Neural crest cell (in vitro differentiated cells): ENCODE results near the gene LEMD1. TPM values are rescaled to one million over a fixed set of nuclear protein-coding genes. Genes with fewer than 3 reads are reported as not detected.
A peak's percentile ranks its signal among the peaks of the same experiment; 100 is the strongest.

Experiments
- DNase-seq: peaks from one replicate; pipeline ENCODE4 v3.0.0; 2021; ENCODE audit warnings: low read depth, mixed read lengths, low spot score
- H3K27ac Mint-ChIP-seq: one replicate; pipeline ENCODE4 v1.8.0; 2021; ENCODE audit warnings: mild to moderate bottlenecking, mixed read lengths; ENCODE audit not compliant: unreplicated experiment
- H3K27me3 Mint-ChIP-seq: 2 replicates; pipeline ENCODE4 v1.8.0; 2021; ENCODE audit warnings: low read depth, mild to moderate bottlenecking, mixed read lengths
- H3K36me3 Mint-ChIP-seq: 2 replicates; pipeline ENCODE4 v1.8.0; 2021; ENCODE audit warnings: low read depth, mild to moderate bottlenecking, mixed read lengths
- H3K4me1 Mint-ChIP-seq: 2 replicates; pipeline ENCODE4 v1.8.0; 2021; ENCODE audit warnings: mixed read lengths
- H3K4me3 Mint-ChIP-seq: one replicate; pipeline ENCODE4 v1.8.0; 2021; ENCODE audit warnings: mild to moderate bottlenecking, mixed read lengths
- H3K9me3 Mint-ChIP-seq: 2 replicates; pipeline ENCODE4 v1.8.0; 2021; ENCODE audit warnings: mixed read lengths
- CTCF ChIP-seq: fragments of 200-600 bp; sonication (generic); conservative IDR thresholded peaks from 2 replicates; pipeline ENCODE4 v1.5.0; 2021; ENCODE audit warnings: antibody characterized with exemption, mild to moderate bottlenecking
- total RNA-seq: library from RNA; stranded (reverse); gene quantifications from 2 replicates; pipeline ENCODE4 v1.2.1, GENCODE V29; 2021

Gene LEMD1
- total RNA-seq, 1 donor from 2014 or later: 10.7 TPM

- no peak for DNase-seq
- H3K27ac Mint-ChIP-seq: no peak overlapping the region
- H3K36me3 Mint-ChIP-seq: peaks cover 4% of the 10 kb centered on the region
- H3K9me3 Mint-ChIP-seq: no peaks in the 10 kb centered on the region
- peaks cover 25% of the 10 kb centered on the region for H3K27me3 Mint-ChIP-seq
- H3K4me1 Mint-ChIP-seq: peaks cover 15% of the 10 kb centered on the region
- no peak overlapping the region for H3K4me3 Mint-ChIP-seq
- TF ChIP-seq CTCF: no peak
Observed at GRCh38 chr1:205339717-205340116, 82.1 kb downstream of the LEMD1 start.

- Mint-ChIP-seq H3K9me3 (no peaks in the 10 kb centered on the region), H3K27ac (no peak overlapping the region), H3K36me3 (peaks cover 4% of the 10 kb centered on the region), H3K4me1 (peaks cover 10% of the 10 kb centered on the region), H3K27me3 (peaks cover 20% of the 10 kb centered on the region), H3K4me3 (no peak overlapping the region)
- no peak for TF ChIP-seq CTCF
- no peak for DNase-seq
Observed at GRCh38 chr1:205339197-205339702, 82.6 kb downstream of the LEMD1 start.

GRCh38 chr1:205338011-205338410 lies 83.8 kb downstream of the LEMD1 start:
- Mint-ChIP-seq H3K4me3 (no peak overlapping the region), H3K36me3 (peaks cover 4% of the 10 kb centered on the region), H3K27ac (peak overlapping the region; percentile 20), H3K4me1 (peaks cover 9% of the 10 kb centered on the region), H3K9me3 (no peaks in the 10 kb centered on the region), H3K27me3 (peaks cover 19% of the 10 kb centered on the region)
- DNase-seq: no peak
- no peak for TF ChIP-seq CTCF

GRCh38 chr1:205337481-205337880 lies 84.4 kb downstream of the LEMD1 start:
- H3K4me1 Mint-ChIP-seq: peaks cover 6% of the 10 kb centered on the region
- H3K27ac Mint-ChIP-seq: peak overlapping the region; percentile 20
- no peak overlapping the region for H3K4me3 Mint-ChIP-seq
- no peaks in the 10 kb centered on the region for H3K9me3 Mint-ChIP-seq
- H3K36me3 Mint-ChIP-seq: peaks cover 4% of the 10 kb centered on the region
- H3K27me3 Mint-ChIP-seq: peaks cover 14% of the 10 kb centered on the region
- TF ChIP-seq CTCF: no peak
- no peak for DNase-seq

GRCh38 chr1:205335692-205336091 lies 86.2 kb downstream of the LEMD1 start:
- H3K36me3 Mint-ChIP-seq: peaks cover 4% of the 10 kb centered on the region
- H3K9me3 Mint-ChIP-seq: no peaks in the 10 kb centered on the region
- peak overlapping the region; percentile 58 for H3K4me3 Mint-ChIP-seq
- peak; percentile 91 for TF ChIP-seq CTCF
- peak; percentile 93 for DNase-seq
- peaks cover 5% of the 10 kb centered on the region for H3K27me3 Mint-ChIP-seq
- peaks cover 7% of the 10 kb centered on the region for H3K4me1 Mint-ChIP-seq
- no peak overlapping the region for H3K27ac Mint-ChIP-seq
